ENCODE data around the gene ANKRD31.

- no peak for TF ChIP-seq CTCF (conservative IDR thresholded peaks at IDR 0.05)
- TF ChIP-seq EZH2 (IDR thresholded peaks at IDR 0.05; ENCODE audit: low read depth) = no peak
These were observed 44.4 kb downstream of the ANKRD31 start for GRCh38 chr5:75192264-75192663.

Measured in PC-9 (cell line).